Measurements from ENCODE around the gene COL4A2.
A peak's percentile ranks its signal among the peaks of the same experiment; 100 is the strongest.
"Not testable (repeated sequence)": the region's sequence is repeated elsewhere in the genome, so short reads cannot be mapped to it uniquely, and the experiment has no call there.

COL4A2 gene

GRCh38 chr13:110307767-110308655, 927 bp downstream of the COL4A2 start:
- DNase-seq (ENCODE audit: low read depth) = no peak

- DNase-seq (ENCODE audit: low read depth) = no peak
Measured at GRCh38 chr13:110308656-110309359, 1.7 kb downstream of the COL4A2 start.

GRCh38 chr13:110309661-110310524, 2.8 kb downstream of the COL4A2 start:
- DNase-seq (ENCODE audit: low read depth) = no peak

GRCh38 chr13:110310541-110311442, 3.7 kb downstream of the COL4A2 start:
- no peak for DNase-seq (ENCODE audit: low read depth)

- DNase-seq (ENCODE audit: low read depth) = no peak
Measured at GRCh38 chr13:110311443-110312338, 4.6 kb downstream of the COL4A2 start.

GRCh38 chr13:110312339-110313031, 5.4 kb downstream of the COL4A2 start:
- peak; percentile 91 for DNase-seq (ENCODE audit: low read depth)

GRCh38 chr13:110313261-110313660, 6.2 kb downstream of the COL4A2 start:
- DNase-seq (ENCODE audit: low read depth) = not testable (repeated sequence)

- not testable (repeated sequence) for DNase-seq (ENCODE audit: low read depth)
Measured at GRCh38 chr13:110313733-110314132, 6.6 kb downstream of the COL4A2 start.

GRCh38 chr13:110314516-110315245, 7.6 kb downstream of the COL4A2 start:
- no peak for DNase-seq (ENCODE audit: low read depth)

- DNase-seq (ENCODE audit: low read depth) = no peak
Measured at GRCh38 chr13:110316196-110316595, 9.1 kb downstream of the COL4A2 start.

- no peak for DNase-seq (ENCODE audit: low read depth)
Measured at GRCh38 chr13:110317093-110317492, 10.0 kb downstream of the COL4A2 start.

- DNase-seq (ENCODE audit: low read depth) = no peak
Measured at GRCh38 chr13:110317496-110318195, 10.6 kb downstream of the COL4A2 start.

- no peak for DNase-seq (ENCODE audit: low read depth)
Measured at GRCh38 chr13:110318920-110319319, 11.8 kb downstream of the COL4A2 start.

- no peak for DNase-seq (ENCODE audit: low read depth)
Measured at GRCh38 chr13:110319397-110319773, 12.3 kb downstream of the COL4A2 start.

GRCh38 chr13:110319774-110320509, 12.9 kb downstream of the COL4A2 start:
- DNase-seq (ENCODE audit: low read depth) = no peak

GRCh38 chr13:110320645-110321044, 13.6 kb downstream of the COL4A2 start:
- DNase-seq (ENCODE audit: low read depth) = no peak

- DNase-seq (ENCODE audit: low read depth) = not testable (repeated sequence)
Measured at GRCh38 chr13:110321573-110321972, 14.5 kb downstream of the COL4A2 start.
